ENCODE results near the gene MBOAT7. TPM values are rescaled to one million over a fixed set of nuclear protein-coding genes. Genes with fewer than 3 reads are reported as not detected.
A peak's percentile ranks its signal among the peaks of the same experiment; 100 is the strongest.

Gene MBOAT7
- total RNA-seq, 1 donor from 2014 or later = 13.7 TPM

DNA sequence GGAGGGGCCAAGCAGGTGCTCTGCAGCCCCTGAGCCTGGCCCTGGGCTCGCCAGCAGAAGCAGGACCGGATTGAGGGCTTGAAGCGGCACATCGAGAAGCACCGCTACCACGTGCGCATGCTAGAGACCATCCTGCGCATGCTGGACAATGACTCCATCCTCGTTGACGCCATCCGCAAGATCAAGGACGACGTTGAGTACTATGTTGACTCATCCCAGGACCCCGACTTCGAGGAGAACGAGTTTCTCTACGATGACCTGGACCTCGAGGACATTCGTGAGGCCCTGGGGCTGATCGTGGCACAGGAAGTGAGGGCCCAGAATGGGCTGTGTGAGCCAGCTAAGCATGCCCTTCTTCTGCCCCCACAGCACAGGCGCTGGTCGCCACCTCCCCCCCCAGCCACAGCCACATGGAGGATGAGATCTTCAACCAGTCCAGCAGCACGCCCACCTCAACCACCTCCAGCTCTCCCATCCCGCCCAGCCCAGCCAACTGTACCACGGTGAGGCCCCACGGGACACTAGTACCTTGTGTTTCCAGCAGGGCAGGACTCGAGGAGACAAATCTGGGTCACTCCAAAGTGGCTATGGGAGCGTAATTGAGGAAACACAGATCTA, 43.7 kb downstream of the MBOAT7 start:
- no peak for DNase-seq (ENCODE audit: low spot score)

DNA sequence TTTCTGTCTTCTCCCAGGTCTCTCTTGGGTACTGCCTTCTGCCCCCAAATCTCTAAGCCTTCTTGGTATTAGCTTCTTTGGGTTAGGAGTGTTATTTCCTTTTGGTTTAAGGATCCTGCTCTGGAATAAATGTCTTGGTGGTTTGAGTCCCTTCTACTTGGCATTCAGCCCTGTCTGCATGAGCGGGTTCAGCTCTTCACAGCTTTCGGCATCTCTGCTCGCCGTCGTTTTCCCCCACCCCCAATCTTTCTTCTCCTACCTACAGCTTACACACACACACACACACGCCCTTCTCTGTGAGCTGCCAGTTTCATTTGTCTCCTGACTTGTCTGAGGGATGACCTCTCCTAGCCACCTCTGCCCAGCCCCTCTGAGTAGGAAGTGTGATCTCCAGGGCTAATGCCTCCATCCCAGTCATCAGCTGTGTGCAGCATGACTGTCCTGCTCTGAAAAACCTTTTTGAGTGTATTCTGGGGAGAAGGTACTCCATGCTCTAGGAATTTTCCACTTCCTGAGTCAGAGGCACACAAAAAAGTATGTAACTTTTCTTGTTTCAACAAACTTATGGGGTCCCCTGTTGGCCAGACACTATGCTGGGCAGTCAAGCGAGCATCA, 47.1 kb downstream of the MBOAT7 start:
- no peak for DNase-seq (ENCODE audit: low spot score)

DNA sequence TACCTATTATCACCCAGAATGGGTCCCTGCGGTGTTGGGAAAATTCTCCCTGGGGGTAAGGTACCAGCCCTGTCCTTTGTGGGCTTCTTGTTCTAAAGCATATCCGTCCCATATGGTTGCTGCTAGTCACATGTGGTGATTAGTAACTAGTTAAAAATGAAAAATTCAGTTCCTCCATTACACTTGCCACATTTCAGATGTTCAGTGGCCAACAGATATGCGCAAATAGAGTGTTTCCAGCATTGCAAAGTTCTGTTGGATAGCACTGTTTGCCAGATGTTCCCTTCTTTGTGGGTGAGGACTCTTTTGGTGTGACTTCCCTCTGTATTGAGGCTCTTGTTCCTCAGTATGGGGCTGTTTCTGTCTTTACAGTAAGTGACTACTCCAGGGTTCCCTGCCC, 48.0 kb downstream of the MBOAT7 start:
- no peak for DNase-seq (ENCODE audit: low spot score)

DNA sequence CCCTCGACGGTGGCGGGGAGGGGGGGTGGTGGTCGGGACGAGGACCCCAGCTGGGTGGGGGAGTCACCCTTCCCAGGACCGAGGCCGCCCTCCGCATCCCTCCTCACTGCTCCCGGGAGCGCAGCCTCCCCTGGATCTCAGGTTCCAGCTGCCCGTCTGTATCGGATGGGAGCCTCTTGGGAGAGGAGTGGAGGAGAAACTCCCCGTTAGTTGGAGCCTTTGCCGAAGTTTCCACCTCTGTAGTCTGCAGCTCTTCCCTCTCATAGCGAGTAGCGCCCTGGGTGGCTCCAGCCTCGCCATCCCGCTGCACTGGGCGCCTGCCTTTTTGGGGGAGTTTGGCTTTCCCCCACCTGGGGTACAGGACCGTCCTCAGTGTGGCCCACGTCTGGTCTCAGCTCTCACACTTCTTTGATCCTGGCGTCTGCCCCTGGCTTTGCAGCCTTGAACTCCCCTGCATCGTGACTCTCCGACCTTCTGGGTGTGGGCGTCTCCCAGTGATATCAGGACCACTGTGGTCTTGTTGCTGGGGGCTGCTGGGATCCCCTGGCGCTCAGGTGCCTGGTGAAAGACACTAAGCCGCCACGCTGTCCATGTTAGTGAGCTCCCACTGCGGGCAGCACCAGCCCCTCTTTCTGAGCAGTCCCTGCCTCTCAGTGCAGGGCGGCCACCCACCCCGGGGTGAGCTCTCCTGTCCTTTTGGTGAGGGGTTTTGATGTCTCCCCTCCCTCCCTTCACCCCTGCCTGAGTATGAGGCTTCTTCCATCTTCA, 50.7 kb downstream of the MBOAT7 start:
- DNase-seq (ENCODE audit: low spot score) = no peak

DNA sequence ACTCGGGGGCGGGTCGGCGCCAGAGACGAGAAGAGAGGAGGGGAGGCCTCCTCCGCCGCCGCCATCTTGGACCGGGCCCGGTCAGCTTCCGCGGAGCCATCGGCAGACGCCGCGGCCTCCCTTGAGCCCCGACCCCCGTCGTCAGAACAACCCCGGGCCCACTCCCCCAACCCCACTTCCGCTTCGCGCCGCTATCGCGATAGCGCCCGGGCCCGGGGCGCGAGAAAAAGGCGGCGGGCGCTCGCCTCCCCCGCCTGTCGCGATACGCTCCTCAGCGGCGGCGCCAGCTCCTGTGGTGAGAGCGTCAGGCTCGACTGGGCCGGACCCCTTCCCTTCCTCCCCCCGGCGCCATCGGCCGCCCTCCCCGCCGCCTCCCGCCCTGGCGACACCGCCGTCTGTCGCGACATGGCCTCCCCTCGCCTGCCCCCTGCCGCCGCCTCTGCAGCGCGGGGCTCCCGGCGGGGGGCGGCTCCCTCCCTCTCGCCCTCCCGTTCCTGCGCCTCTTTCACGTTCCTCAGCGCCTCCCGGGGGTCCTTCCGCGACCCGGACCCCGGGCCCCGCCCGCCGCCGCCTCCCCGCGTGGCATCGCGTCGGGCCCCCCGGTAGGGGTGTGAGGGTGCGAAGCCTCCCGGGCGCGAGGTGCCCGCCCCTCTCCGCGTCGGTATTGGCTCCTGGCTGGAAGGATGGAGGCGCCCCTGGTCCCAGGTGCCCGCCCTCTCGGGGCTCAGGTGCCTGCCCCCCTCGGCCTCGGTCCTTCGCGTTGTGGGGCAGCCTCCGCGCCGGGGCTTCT, 51.5 kb downstream of the MBOAT7 start, which contains the start of gene CNOT3:
CNOT3 (plus strand) TSS at position 64 of the 790 bp plus-strand sequence. CDS start 5,217 bp downstream, outside the sequence.
- no peak for DNase-seq (ENCODE audit: low spot score)

DNA sequence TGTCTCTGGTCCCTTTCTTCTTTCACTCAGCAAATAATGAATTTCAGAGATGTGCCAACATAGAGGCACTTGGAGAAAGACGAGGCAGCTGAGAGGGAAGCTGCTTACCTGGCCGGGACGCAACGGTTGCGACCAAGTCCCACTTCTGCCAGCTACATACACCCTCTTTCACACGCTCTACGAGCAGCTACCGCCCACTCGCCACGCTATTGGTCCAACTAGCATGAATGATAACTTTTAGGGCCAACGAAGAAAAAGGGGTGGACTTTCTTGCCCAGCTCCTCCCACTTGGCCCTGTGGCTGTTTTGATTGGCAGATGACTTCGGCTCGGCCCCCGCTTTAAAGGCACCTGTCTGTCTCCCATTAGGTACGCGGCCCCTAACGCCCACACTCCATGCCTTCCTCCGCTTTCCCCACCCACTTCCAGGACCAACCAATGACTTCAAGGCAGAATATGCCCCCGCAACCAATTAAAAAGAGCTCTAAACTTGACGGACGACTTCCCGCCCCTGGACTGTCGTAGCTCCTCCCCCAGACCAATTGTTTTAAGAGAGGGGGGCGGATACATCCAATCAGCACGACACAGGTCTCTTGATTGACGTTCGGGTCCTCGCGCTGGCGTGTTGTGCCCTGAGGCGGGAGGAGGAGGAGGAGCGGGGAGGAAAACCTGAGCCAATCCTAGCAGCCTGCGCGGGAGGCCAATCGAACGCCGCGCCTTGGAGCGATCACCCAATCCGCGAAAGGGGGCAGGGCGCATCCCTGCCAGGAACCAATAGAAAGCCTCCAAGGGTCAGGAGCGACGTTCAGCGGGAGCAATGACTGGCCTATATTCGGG, 52.3 kb downstream of the MBOAT7 start:
- peak; percentile 100 for DNase-seq (ENCODE audit: low spot score)

DNA sequence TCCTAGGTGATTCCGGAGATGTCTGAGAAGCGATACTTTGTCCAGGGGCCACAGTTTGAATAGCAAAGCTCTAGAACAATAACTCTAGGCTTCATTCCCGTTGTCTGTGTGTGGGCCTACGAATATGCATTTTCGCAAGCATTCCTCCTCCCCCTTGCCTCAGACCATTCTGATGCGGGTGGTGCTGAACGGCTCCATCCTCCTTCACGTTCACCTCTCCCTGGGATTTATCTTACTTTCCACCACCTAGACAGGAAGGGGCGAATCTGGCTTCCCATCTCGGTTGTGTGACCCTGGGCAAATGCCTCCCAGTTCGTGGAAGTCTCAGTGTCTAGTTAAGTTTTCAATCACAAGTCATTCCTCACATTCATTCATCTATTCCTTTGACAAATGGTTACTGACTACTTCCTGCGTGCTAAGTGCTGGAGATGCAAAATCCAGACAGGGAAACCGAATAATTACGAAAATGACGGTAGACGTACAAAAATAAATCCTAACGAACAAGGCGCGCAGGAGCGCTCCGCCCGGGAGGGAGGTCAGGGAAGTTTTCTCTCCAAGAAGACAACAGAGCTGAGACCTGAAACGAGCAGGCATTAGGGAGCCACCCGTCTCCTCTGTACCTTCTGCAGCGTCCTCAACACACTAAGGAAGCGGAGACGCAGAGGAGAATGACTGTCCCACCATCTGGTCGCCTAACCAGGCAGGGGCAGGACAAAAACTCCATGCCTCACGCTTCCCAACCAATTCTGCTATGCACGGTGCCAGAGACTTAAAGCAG, 53.1 kb downstream of the MBOAT7 start:
- no peak for DNase-seq (ENCODE audit: low spot score)

DNA sequence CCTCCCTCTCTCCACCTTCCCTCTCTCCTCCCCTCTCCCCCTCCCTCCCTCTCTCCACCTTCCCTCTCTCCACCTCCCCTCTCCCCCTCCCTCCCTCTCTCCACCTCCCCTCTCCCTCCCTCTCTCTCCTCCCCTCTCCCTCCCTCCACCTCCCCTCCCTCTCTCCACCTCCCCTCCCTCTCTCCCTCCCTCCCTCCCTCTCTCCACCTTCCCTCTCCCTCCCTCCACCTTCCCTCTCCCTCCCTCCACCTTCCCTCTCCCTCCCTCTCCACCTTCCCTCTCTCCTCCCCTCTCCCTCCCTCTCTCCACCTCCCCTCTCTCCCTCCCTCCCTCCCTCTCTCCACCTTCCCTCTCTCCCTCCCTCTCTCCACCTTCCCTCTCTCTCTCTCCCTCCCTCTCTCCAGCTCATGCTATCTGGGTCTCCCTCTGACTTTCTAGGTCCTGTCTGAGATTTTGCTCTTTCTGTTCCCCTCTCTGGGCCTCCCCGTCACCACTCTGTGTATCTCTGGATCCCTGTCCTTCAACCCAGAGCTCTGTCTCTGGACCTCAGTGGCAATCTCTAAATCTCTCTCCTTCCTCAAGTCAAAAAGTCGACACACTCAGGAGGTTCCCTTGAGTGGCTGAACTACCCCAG, 55.3 kb downstream of the MBOAT7 start:
- DNase-seq (ENCODE audit: low spot score) = no peak

DNA sequence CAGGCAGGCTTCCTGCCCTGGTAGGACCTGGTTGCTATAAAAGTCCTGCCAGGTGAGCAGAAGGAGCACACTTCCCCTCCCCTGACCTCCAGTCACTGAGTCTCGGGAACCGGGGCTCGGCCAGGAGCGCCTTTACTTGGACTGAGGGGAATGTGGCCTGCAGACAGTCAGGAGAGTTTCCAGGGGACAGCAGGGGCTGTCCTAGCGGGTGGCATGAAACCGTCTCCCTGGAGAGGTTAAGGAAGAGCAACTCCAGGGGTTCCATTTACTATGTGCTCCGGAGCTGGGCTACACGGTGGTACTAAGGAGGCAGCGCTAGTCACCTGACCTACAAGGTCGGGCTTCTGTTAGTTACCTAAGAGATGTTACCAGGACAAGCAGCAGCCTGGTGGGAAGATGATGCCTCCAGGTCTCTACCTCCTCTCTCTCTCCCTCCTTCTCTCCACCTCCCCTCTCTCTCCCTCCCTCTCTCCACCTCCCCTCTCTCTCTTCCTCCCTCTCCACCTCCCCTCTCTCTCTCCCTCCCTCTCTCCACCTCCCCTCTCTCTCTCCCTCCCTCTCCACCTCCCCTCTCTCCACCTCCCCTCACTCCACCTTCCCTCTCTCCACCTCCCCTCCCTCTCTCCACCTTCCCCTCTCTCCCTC, 55.9 kb downstream of the MBOAT7 start:
- peak; percentile 55 for DNase-seq (ENCODE audit: low spot score)

DNA sequence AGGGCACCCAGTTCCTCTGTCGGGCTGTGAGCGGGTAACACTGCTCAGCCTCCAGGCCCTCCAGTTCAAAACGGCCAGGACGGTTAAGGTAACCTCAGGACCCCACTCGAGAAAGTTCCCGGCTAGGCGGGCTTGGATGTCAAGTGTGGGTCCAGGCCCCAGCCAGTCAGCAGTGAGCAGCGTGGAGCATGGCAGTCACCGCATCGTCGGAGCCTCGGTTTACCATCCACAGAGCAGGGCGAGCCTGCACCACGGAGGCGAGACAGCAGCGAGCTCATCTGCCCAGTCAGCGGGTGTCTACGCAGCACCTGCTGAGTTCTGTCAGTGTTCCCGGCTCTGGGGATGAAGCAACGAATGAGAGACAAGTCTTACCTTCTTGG, 59.8 kb downstream of the MBOAT7 start:
- no peak for DNase-seq (ENCODE audit: low spot score)

DNA sequence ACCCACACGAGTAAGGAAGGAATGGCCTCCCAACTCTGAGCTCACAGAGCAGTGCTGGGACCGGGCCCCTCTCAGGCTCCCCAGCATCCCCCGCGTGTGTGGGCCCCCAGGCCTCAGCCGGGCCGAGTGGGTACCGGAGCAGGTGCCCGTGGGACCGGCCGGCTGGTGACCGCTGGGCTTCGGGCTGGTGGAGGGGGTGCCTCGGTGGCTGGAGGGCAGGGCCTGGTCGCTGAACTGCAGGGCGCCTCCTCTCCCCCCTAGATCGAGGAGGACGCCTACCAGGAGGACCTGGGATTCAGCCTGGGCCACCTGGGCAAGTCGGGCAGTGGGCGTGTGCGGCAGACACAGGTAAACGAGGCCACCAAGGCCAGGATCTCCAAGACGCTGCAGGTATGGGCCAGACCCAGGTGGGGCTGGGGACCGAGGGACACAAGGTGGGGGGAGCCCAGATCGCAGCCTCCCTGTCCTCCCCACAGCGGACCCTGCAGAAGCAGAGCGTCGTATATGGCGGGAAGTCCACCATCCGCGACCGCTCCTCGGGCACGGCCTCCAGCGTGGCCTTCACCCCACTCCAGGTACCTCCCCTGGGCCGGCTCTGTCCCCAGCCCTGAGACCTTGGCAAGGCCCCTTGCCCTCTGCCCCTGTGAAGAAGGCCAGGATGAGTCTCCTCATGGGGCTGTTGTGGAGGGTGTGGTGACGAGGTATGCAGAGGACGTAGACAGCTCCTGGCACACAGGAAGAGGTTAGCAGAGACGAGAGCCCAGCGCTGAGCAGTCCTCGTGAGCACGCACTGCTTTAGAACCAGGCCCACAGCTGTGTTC, 60.4 kb downstream of the MBOAT7 start:
- DNase-seq (ENCODE audit: low spot score) = no peak

DNA sequence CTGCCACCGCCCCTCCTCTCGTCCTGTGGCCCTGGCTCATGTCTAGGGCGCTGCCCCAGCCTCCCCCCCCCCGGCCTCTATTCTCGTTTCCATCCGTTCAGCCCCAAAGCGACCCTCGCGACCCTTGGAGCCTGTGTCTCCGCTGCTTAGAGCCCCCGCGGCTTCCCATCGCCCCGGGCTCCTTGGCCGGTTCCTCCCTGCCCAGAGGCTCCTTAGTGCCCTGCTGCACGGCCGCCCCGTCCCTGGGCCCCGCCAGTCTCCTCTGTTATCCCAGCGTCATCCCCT, 61.0 kb downstream of the MBOAT7 start:
- DNase-seq (ENCODE audit: low spot score) = no peak

DNA sequence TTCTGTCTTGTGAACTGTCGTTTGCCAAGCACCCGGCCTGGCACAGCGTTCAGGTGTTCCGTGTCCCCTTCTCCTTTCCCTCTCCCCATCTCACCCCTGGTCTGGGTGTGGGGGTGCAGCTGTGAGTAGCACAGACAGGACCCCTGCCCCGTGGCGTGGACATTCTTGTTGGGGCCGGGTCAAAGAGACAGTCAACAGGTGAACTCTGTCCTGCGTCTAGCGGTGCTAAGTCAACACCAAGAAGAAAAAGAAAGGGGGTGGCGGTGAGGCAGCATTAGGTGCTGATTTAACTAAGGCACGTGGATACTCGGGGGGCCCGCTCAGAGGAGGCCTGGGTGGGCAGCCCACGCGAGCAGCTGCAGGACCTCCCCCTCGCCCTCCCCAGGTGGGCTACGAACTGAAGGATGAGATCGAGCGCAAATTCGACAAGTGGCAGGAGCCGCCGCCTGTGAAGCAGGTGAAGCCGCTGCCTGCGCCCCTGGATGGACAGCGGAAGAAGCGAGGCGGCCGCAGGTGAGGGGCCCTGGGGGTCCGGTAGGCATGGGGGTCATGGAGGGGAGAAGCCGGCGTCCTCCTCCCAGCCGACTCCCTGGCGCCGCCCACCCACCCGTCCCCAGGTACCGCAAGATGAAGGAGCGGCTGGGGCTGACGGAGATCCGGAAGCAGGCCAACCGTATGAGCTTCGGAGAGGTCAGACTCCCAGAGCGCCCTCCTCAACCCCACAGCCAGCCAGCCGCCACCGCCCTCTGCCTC, 61.5 kb downstream of the MBOAT7 start:
- DNase-seq (ENCODE audit: low spot score) = no peak

DNA sequence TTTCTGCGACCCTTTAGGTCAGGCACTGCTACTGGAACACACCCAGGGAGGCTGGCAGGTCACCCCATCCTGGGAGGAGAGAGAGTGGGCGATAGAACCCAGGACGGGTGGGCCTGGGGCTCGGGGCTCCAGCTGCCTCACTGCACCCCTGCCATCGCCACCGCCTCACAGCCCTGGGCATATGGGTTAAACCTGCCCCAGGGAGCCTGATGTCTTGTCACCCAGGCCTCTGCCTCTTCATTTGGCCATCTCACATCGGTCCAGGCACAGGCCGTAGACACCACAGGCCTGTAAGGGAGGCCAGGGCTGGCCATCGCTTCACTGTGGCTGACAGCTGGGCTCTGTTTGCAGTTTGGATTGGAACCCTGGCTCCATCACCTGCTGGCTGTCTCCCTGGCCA, 63.7 kb downstream of the MBOAT7 start:
- DNase-seq (ENCODE audit: low spot score) = no peak

DNA sequence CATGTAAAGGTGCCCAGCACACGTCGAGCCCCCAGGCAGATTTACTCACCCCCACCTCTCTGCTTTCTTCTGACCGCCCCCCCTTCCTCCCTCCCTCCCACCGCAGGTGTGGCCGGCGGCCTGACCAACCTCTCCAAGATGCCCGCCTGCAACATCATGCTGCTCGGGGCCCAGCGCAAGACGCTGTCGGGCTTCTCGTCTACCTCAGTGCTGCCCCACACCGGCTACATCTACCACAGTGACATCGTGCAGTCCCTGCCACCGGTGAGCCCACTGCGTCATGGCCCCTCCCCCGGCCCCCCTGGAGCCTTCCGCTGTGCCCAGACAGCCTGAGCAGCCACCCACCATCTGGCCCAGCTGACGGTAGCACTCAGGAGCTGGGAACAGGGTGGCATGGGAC, 65.0 kb downstream of the MBOAT7 start:
- no peak for DNase-seq (ENCODE audit: low spot score)

DNA sequence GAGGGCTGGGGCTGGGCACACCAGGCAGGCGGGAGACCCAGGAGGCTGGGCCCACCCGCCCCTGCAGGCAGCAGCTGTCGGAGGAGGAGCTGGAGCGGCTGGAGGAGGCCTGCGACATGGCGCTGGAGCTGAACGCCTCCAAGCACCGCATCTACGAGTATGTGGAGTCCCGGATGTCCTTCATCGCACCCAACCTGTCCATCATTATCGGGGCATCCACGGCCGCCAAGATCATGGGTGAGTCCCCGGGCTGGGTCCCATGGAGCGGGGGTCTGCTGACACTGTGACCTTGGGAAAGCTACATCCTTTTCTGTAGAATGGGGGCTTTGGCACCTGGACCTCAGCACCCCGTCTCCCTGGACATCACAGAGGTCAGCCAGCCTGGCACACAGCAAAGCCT, 65.7 kb downstream of the MBOAT7 start:
- DNase-seq (ENCODE audit: low spot score) = no peak

Data from umbilical cord (tissue), 2 donors.